ENCODE measurements around the gene HIPK2.

GRCh38 chr7:139713061-139713460 lies 64.7 kb downstream of the HIPK2 start:
- TF ChIP-seq FOS (IDR thresholded peaks at IDR 0.05; ENCODE audit: low read depth, low read length) (no peak), MXI1 (IDR thresholded peaks at IDR 0.05; ENCODE audit: borderline replicate concordance, low read depth, low read length) (no peak)
- TF ChIP-seq, protein P1, sequence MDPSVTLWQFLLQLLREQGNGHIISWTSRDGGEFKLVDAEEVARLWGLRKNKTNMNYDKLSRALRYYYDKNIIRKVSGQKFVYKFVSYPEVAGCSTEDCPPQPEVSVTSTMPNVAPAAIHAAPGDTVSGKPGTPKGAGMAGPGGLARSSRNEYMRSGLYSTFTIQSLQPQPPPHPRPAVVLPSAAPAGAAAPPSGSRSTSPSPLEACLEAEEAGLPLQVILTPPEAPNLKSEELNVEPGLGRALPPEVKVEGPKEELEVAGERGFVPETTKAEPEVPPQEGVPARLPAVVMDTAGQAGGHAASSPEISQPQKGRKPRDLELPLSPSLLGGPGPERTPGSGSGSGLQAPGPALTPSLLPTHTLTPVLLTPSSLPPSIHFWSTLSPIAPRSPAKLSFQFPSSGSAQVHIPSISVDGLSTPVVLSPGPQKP (IDR thresholded peaks at IDR 0.05; ENCODE audit: borderline replicate concordance, low read depth, low read length), result no peak
- TF ChIP-seq, protein P2, sequence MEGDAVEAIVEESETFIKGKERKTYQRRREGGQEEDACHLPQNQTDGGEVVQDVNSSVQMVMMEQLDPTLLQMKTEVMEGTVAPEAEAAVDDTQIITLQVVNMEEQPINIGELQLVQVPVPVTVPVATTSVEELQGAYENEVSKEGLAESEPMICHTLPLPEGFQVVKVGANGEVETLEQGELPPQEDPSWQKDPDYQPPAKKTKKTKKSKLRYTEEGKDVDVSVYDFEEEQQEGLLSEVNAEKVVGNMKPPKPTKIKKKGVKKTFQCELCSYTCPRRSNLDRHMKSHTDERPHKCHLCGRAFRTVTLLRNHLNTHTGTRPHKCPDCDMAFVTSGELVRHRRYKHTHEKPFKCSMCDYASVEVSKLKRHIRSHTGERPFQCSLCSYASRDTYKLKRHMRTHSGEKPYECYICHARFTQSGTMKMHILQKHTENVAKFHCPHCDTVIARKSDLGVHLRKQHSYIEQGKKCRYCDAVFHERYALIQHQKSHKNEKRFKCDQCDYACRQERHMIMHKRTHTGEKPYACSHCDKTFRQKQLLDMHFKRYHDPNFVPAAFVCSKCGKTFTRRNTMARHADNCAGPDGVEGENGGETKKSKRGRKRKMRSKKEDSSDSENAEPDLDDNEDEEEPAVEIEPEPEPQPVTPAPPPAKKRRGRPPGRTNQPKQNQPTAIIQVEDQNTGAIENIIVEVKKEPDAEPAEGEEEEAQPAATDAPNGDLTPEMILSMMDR (conservative IDR thresholded peaks at IDR 0.05; ENCODE audit: low read depth, low read length), result no peak

All from IMR-90 (cell line).